GM23338 (cell line): ENCODE results near the gene RSL24D1. TPM values are rescaled to one million over a fixed set of nuclear protein-coding genes. Genes with fewer than 3 reads are reported as not detected.
A peak's percentile ranks its signal among the peaks of the same experiment; 100 is the strongest.

Source experiments
- ATAC-seq: fragments of 200-7000 bp; cut with Tn5 transposase; 3 replicates; pipeline ENCODE4 v1.9.1; 2020
- DNase-seq: peaks from one replicate; pipeline ENCODE4 v3.0.0-alpha.2; 2015; ENCODE audit warnings: low spot score
- H2AFZ ChIP-seq: fragments of 200-600 bp; sonication (generic); 2 replicates; pipeline ENCODE4 v1.8.0; 2016; ENCODE audit warnings: antibody characterized with exemption, mild to moderate bottlenecking, moderate library complexity
- H3F3A ChIP-seq: fragments of 200-600 bp; sonication (generic); replicated peaks from 2 replicates; pipeline ENCODE4 v1.8.0; 2017; ENCODE audit warnings: antibody characterized with exemption, mixed run types, low read depth
- H3K27ac ChIP-seq: fragments of 200-600 bp; sonication (generic); 2 replicates; pipeline ENCODE4 v1.6.1; 2016; ENCODE audit warnings: low read depth
- H3K27me3 ChIP-seq: fragments of 200-600 bp; sonication (generic); 2 replicates; pipeline ENCODE4 v1.8.0; 2016; ENCODE audit warnings: mild to moderate bottlenecking, mixed run types, moderate library complexity; ENCODE audit not compliant: insufficient read depth
- H3K36me3 ChIP-seq: fragments of 200-600 bp; sonication (generic); 2 replicates; pipeline ENCODE4 v1.8.0; 2016; ENCODE audit warnings: mild to moderate bottlenecking; ENCODE audit not compliant: insufficient read depth
- H3K4me1 ChIP-seq: fragments of 200-600 bp; sonication (generic); 2 replicates; pipeline ENCODE4 v1.8.0; 2016; ENCODE audit warnings: mild to moderate bottlenecking, moderate library complexity; ENCODE audit not compliant: insufficient read depth
- H3K4me2 ChIP-seq: fragments of 200-600 bp; sonication (generic); 2 replicates; pipeline ENCODE4 v1.7.1; 2017; ENCODE audit warnings: mixed run types
- H3K4me3 ChIP-seq: fragments of 200-600 bp; sonication (generic); 2 replicates; pipeline ENCODE4 v1.6.1; 2016; ENCODE audit warnings: mixed run types
- H3K79me2 ChIP-seq: fragments of 200-600 bp; sonication (generic); replicated peaks from 2 replicates; pipeline ENCODE4 v1.8.0; 2017; ENCODE audit warnings: mild to moderate bottlenecking; ENCODE audit not compliant: insufficient read depth
- H3K9me2 ChIP-seq: fragments of 200-600 bp; sonication (generic); 2 replicates; pipeline ENCODE4 v1.8.0; 2017; ENCODE audit not compliant: insufficient read depth
- H4K20me1 ChIP-seq: fragments of 200-600 bp; sonication (generic); replicated peaks from 2 replicates; pipeline ENCODE4 v1.8.0; 2017; ENCODE audit warnings: mild to moderate bottlenecking; ENCODE audit not compliant: insufficient read depth
- H3K27ac Mint-ChIP-seq: 2 replicates; pipeline ENCODE4 v1.8.0; 2020; ENCODE audit warnings: inconsistent platforms, mild to moderate bottlenecking, moderate library complexity, mixed read lengths
- H3K27me3 Mint-ChIP-seq: 3 replicates; pipeline ENCODE4 v1.8.0; 2022; ENCODE audit warnings: low read depth, mild to moderate bottlenecking, moderate library complexity, mixed read lengths, inconsistent platforms; ENCODE audit not compliant: insufficient read depth, poor library complexity
- H3K36me3 Mint-ChIP-seq: 3 replicates; pipeline ENCODE4 v1.8.0; 2021; ENCODE audit warnings: low read depth, mild to moderate bottlenecking, inconsistent platforms, moderate library complexity, mixed read lengths
- H3K4me1 Mint-ChIP-seq: 3 replicates; pipeline ENCODE4 v1.8.0; 2020; ENCODE audit warnings: mild to moderate bottlenecking, inconsistent platforms, mixed read lengths
- H3K4me3 Mint-ChIP-seq: 3 replicates; pipeline ENCODE4 v1.8.0; 2021; ENCODE audit warnings: moderate library complexity, mild to moderate bottlenecking, inconsistent platforms, mixed read lengths
- H3K9me3 Mint-ChIP-seq: 3 replicates; pipeline ENCODE4 v1.8.0; 2020; ENCODE audit warnings: moderate library complexity, mild to moderate bottlenecking, inconsistent platforms, mixed read lengths
- CREB1 ChIP-seq: fragments of 250-450 bp; sonication (Bioruptor Pico); IDR thresholded peaks from 2 replicates; pipeline ENCODE4 v1.5.0; 2020; ENCODE audit warnings: low read depth, mild to moderate bottlenecking, moderate library complexity
- CTCF ChIP-seq, 2 experiments: fragments of 200-600 bp in 1 of 2; sonication (generic) in 1 of 2; conservative IDR thresholded peaks; 2 replicates each; pipeline versions ENCODE4 v1.5.1 to v1.6.1; 2016 to 2017; ENCODE audit warnings: antibody characterized with exemption in 2 of 2, low read depth in 2 of 2, mild to moderate bottlenecking in 2 of 2, moderate library complexity in 1 of 2
- EZH2 ChIP-seq: fragments of 200-600 bp; sonication (generic); IDR thresholded peaks from one replicate; pipeline ENCODE4 v1.8.0; 2017; ENCODE audit warnings: antibody characterized with exemption, mild to moderate bottlenecking, low read depth; ENCODE audit not compliant: unreplicated experiment
- EZH2phosphoT487 ChIP-seq: fragments of 200-600 bp; sonication (generic); IDR thresholded peaks from one replicate; pipeline ENCODE4 v1.8.1; 2018; ENCODE audit warnings: antibody characterized with exemption; ENCODE audit not compliant: unreplicated experiment
- JUNB ChIP-seq: IDR thresholded peaks from one replicate; pipeline ENCODE4 v1.6.1; 2016; ENCODE audit warnings: antibody characterized with exemption; ENCODE audit not compliant: unreplicated experiment
- POLR2AphosphoS5 ChIP-seq: IDR thresholded peaks from 2 replicates; pipeline ENCODE4 v1.6.1; 2016; ENCODE audit warnings: antibody characterized with exemption, low read depth
- ZNF114 ChIP-seq: fragments of 250-450 bp; sonication (Bioruptor Pico); IDR thresholded peaks from 2 replicates; pipeline ENCODE4 v1.5.0; 2020; ENCODE audit warnings: mild to moderate bottlenecking, moderate library complexity
- ZNF331 ChIP-seq: fragments of 250-450 bp; sonication (Bioruptor Pico); IDR thresholded peaks from 2 replicates; pipeline ENCODE4 v1.5.0; 2020; ENCODE audit warnings: low read depth, mild to moderate bottlenecking, moderate library complexity
- ZNF462 ChIP-seq: fragments of 250-450 bp; sonication (Bioruptor Pico); IDR thresholded peaks from 2 replicates; pipeline ENCODE4 v1.5.0; 2020; ENCODE audit warnings: mild to moderate bottlenecking, moderate library complexity
- polyA plus RNA-seq: library from polyadenylated mRNA; unstranded; fragments of >200 nt; fragmentation: Nextera tagmentation; extraction: Ambion mirVana; gene quantifications from 2 replicates; pipeline ENCODE4 v1.2.1, GENCODE V29; 2016
- total RNA-seq: library from RNA; depleted of rRNA; stranded (reverse); fragments of >200 nt; shearing (Covaris generic); gene quantifications from 2 replicates; pipeline ENCODE4 v1.2.3, GENCODE V29; 2014
- TF ChIP-seq, protein P1 (sequence below): IDR thresholded peaks from 2 replicates; pipeline ENCODE4 v1.6.1; 2016; ENCODE audit warnings: antibody characterized with exemption

RSL24D1 gene
- total and polyA plus RNA-seq, 2 experiments from 2014 or later = 125 to 201 TPM

GRCh38 chr15:55224892-55225291, 28.2 kb upstream of the RSL24D1 start:
- Mint-ChIP-seq H3K27me3 (no peaks in the 10 kb centered on the region), H3K9me3 (no peaks in the 10 kb centered on the region), H3K4me1 (peaks cover 15% of the 10 kb centered on the region), H3K27ac (no peak overlapping the region), H3K36me3 (no peaks in the 10 kb centered on the region), H3K4me3 (no peak overlapping the region)
- H3K4me2 ChIP-seq = no peak overlapping the region
- no peaks in the 10 kb centered on the region for H3K79me2 ChIP-seq
- H3K4me1 ChIP-seq = peaks cover 22% of the 10 kb centered on the region
- no peaks in the 10 kb centered on the region for H3K9me2 ChIP-seq
- no peak for DNase-seq
- H3K27ac ChIP-seq = no peak overlapping the region
- no peaks in the 10 kb centered on the region for H3F3A ChIP-seq
- H4K20me1 ChIP-seq = no peaks in the 10 kb centered on the region
- no peak overlapping the region for H3K4me3 ChIP-seq
- no peaks in the 10 kb centered on the region for H3K36me3 ChIP-seq
- TF ChIP-seq ZNF462 (CRISPR knock-in tag) (no peak), POLR2AphosphoS5 (no peak)
- no peak overlapping the region for H2AFZ ChIP-seq
- no peaks in the 10 kb centered on the region for H3K27me3 ChIP-seq
- no peak for ATAC-seq

DNA sequence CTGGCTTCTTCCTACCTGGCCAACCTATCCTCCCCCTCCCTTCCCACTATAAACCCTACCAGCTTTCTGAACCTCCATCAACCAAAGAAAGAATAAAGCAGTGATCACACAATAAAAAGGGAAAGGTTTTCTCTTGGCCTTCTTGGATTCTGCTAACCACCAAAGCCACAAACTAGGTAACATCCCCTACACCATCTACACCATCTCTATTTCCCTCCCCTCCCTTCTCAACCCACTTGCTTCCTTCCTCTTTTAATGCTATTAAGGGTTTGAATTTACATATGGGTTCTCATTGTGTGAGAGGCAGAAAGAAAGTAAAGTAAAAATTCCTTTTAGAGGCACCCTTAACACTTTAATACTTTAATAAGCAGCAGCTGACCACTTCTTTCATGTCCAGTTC, 25.8 kb upstream of the RSL24D1 start:
- Histone ChIP-seq H3F3A (no peaks in the 10 kb centered on the region), H2AFZ (peak overlapping the region; percentile 61; the same call in 1 of the 2 replicates), H4K20me1 (no peaks in the 10 kb centered on the region), H3K36me3 (no peaks in the 10 kb centered on the region), H3K79me2 (no peaks in the 10 kb centered on the region), H3K4me3 (no peak overlapping the region), H3K9me2 (no peaks in the 10 kb centered on the region), H3K27ac (no peak overlapping the region), H3K27me3 (no peaks in the 10 kb centered on the region), H3K4me1 (peaks cover 22% of the 10 kb centered on the region), H3K4me2 (0 out of 2 replicates have a peak overlapping the region, but pooled peaks have one; percentile 46)
- Mint-ChIP-seq H3K27me3 (no peaks in the 10 kb centered on the region), H3K27ac (peak overlapping the region; percentile 3; the same call in 1 of the 2 replicates), H3K4me3 (no peak overlapping the region), H3K36me3 (no peaks in the 10 kb centered on the region), H3K4me1 (peaks cover 15% of the 10 kb centered on the region), H3K9me3 (no peaks in the 10 kb centered on the region)
- ATAC-seq = no peak
- no peak for DNase-seq
- TF ChIP-seq EZH2phosphoT487 (no peak), ZNF114 (no peak), ZNF331 (CRISPR knock-in tag) (no peak), CTCF (conservative IDR thresholded peaks at IDR 0.05; ENCODE audit: low read depth in 2 of 2) (no peak), CREB1 (CRISPR knock-in tag) (no peak), EZH2 (no peak), JUNB (no peak)
- TF ChIP-seq, protein P1, sequence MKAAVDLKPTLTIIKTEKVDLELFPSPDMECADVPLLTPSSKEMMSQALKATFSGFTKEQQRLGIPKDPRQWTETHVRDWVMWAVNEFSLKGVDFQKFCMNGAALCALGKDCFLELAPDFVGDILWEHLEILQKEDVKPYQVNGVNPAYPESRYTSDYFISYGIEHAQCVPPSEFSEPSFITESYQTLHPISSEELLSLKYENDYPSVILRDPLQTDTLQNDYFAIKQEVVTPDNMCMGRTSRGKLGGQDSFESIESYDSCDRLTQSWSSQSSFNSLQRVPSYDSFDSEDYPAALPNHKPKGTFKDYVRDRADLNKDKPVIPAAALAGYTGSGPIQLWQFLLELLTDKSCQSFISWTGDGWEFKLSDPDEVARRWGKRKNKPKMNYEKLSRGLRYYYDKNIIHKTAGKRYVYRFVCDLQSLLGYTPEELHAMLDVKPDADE = no peak
